ENCODE measurements around the gene PPP1R13B.

The PPP1R13B gene

GRCh38 chr14:103709814-103710213 lies 137.6 kb downstream of the PPP1R13B start:
- DNase-seq, result no peak

GRCh38 chr14:103708750-103709187 lies 138.6 kb downstream of the PPP1R13B start:
- no peak for DNase-seq

DNA sequence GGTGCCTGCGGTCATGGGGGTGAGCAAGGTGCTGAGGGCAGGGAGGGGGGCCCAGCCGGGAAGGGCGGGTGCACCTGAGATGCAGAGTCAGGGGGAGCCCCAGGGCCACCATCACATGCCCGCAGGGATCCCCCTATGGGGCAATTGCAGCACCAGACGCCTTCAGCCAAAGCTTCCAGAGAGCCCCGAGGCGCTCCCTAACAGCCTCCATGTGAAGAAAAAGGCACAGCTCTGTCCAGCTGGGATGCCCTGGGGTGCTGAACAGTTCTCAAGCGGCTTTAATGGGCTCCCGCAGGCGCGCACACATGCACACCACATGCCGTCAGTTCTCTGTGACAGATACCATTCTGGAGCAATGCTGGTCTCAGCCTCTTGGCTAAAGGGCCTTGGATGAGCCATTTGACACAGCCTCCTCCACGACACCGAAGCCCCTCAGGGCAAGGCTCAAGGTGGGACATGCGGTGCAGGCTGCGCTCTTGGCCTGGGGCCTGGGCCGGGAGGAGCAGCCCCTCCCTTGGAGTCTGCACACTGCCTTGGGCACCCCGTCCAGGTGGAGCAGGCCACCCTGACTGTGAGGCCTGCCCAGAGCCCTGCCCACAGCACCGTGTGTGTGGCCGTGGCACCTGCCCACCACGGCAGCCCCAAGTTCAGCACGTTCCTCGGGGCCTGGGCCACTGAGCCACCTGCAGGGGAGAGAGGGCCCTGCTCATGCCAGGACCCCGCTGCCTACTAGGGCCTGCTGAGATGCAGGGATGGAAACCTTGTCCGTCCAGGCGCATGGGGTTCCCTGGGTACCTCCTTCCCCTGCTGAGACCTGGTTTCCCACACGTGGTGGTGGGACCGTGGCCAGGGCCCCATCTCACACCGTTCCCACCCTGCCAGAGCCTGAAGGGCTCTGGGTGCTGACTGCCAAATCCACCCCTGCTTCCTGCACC lies 139.8 kb downstream of the PPP1R13B start:
- DNase-seq, result no peak

GRCh38 chr14:103706551-103707328 lies 140.6 kb downstream of the PPP1R13B start:
- no peak for DNase-seq

DNA sequence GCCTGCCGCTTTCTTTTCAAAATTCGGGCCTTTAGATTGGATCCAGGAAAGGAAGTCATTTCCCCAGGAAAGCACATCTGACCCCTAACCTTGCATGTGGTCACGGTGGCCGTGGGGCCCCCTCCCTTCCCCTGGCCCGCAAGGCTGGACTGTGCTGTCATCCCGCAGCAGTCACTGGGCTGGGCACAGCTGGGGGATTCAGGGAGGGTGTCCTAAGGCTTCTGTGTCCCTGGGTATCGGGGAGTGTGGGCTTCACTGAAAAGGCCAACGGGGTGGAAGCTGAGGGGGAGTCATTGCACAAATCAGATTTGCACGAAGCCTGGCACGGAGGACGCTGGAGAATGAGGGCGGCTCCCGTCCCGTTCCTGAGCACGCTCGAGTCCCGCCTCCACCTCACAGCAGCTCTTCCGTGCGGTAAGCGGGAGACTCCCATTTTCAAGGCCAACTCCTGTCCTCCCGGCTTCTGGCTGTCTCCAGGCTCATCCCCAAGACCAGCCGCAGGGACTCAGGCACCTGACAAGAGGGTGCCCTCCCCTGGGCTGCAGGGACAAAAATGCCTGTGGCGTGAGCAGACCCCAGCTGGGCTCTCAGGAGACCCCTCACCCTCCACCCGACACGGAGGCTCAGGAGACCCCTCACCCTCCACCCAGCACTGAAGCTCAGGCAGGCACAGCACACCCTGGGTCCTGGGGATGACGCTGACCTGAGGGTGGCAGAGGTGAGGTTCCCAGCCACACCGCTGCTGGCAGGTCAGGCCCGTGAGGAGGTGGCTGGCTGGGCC lies 141.7 kb downstream of the PPP1R13B start:
- DNase-seq, result no peak

DNA sequence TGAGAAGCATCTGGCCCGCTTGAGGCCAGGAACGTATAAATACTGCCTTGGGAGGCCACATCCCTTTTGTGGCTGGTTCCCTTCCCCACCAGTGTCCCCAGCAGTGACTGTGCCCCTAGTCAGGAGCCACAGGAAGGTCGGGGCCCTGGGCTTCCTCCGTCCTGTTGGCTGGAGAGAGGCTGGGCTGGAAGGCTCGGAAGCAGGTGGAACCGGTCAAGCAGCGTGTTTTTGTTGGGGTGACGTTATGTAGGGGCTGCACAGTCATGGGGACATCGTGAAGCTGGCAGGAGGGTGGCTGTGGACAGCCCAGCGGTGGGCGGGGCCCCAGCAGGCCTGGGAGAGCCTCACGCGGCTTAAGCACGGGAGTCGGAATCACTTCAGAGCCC lies 142.3 kb downstream of the PPP1R13B start:
- DNase-seq, result no peak

DNA sequence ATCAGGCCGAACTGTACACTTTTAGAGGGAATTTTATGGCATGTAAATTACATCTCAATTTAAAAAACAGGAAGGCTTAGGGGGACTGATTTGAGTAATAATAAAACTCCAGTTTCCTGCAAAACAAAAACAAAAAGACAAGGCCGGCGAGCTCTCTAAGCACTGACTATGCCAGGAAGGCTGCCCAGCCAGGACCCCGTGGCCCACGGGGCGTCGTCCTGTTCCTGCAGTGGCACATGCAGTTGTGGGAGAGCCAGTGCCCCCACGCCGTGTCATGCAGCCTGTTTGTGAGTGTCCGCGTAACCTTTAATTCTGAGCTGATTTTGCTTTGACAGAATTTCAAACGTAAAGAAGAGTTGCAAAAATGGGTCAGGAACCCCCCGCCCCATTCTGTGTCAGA lies 142.7 kb downstream of the PPP1R13B start:
- DNase-seq, result no peak

GRCh38 chr14:103703433-103704385 lies 143.7 kb downstream of the PPP1R13B start:
- DNase-seq, result no peak

GRCh38 chr14:103702497-103703432 lies 144.6 kb downstream of the PPP1R13B start:
- no peak for DNase-seq

DNA sequence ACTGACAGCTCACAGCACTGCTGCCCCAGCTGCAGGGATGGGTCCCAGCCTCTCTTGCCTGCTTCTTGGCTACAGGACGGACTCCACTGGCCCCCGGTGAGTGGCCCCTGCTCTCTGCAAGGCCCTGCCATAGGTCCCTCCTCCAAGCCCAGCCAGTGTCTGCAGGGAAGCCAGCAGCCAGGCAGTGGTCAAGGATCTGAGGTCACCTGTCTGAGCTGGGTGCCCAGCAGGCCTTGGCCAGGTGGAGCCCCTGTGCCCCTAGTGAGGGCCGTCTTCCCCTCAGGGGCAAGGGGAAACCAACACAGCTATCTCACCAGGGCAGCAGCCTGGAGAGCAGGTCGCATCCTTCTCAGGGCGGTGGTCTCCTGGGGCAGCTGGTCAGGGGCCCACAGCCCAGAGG lies 145.3 kb downstream of the PPP1R13B start:
- DNase-seq, result no peak

DNA sequence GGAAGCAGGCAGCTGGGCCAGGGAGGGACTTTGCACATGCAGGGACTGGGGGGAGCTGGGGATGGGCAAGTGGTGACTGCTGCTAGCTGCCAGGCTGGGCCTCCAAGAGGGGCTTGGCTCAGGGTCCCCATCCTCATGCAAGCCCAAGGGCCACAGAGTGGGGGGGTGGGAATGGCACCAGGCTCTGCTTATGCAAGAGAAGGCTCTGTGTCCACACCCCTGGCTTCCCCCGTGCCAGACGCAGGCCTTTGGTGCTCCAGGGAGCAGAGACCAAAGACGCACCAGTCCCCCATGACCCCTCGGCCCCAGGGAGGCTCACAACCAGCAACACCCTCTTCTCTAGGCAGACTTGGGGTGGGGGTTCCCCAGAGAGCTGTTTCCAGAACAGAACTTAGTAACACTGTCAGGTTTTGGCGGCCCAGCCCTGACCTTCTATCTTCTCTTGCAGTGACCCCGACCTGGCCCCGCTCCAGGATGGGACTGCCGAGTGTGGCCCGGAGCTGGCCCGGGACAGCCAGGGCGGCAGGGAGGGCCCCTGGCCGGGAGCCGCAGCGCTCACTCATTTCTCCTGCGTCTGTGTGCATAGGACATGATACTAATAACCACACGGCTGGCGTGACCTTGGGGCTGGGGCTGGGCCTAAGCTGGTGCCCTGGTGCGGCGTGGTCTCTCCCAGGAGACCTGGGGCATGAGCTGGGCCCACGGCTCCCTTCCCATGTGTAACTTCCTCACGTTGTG lies 146.5 kb downstream of the PPP1R13B start:
- no peak for DNase-seq

GRCh38 chr14:103699901-103700752 lies 147.2 kb downstream of the PPP1R13B start:
- no peak for DNase-seq

GRCh38 chr14:103699261-103699661 lies 148.1 kb downstream of the PPP1R13B start:
- no peak for DNase-seq

GRCh38 chr14:103698380-103699260 lies 148.8 kb downstream of the PPP1R13B start:
- no peak for DNase-seq

GRCh38 chr14:103697603-103698379 lies 149.6 kb downstream of the PPP1R13B start:
- no peak for DNase-seq

DNA sequence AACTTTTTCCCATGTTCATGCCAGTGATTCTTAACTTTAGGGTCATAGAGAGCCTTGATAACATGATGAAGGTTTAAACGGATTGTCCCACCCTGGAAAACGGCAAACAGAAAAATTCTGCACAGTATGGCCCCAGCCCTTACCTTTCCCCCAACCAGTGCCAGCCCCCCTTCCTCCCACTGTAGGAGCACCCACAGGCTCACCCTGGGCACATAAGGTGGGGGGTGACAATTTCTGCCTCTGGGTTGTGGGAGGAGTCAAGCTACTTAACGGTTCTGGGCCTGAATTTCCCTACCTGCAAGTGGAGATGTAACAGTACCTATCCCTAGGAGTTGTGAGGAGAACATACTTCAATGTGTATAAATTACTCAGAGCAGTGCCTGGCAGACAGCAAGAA lies 150.2 kb downstream of the PPP1R13B start:
- no peak for DNase-seq

DNA sequence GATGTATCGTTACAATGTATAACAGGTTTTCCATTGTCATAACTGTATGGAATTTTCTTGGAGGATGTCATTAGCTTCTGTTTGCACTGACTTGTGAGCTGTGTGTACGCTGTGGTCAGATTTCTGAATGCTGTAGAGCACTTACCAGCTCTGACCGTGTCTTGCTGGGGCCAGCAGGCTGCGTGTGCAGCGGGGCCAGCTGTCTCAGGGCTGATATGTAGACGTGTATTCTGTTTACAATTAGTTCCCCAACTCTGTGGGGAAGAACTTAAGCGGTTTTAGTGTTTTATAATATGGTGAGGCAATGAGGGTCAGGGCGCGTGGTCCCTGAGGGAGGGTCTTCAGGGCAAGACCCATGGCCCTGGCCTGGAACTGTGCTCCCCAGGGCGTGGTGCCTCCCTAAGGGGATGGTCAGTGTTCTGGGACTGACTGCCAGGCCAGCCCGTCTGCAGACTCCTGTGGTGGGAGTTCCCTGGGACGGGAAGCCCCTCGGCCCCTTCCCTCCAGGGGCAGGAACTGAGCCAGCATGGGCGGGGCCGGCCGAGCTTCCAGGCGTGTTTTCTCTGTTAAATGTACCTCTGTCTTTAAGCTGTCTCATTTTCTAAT lies 150.8 kb downstream of the PPP1R13B start:
- peak; percentile 36 for DNase-seq

Data from retina (tissue), 1 donor.